Loucy (cell line): Measurements from ENCODE around the gene PIGU.

Source experiments
- H2AFZ ChIP-seq: fragments of 200-600 bp; sonication (generic); 2 replicates; pipeline ENCODE4 v1.6.0; 2016; ENCODE audit warnings: antibody characterized with exemption, mild to moderate bottlenecking, low read length, moderate library complexity
- H3F3A ChIP-seq: fragments of 200-600 bp; 2 replicates; pipeline ENCODE4 v1.6.0; 2016; ENCODE audit warnings: antibody characterized with exemption, low read depth, mild to moderate bottlenecking
- H3K27me3 ChIP-seq: fragments of 200-600 bp; sonication (generic); 2 replicates; pipeline ENCODE4 v1.6.1; 2014; ENCODE audit warnings: low read length, mild to moderate bottlenecking; ENCODE audit not compliant: insufficient read depth, poor library complexity, severe bottlenecking
- H3K36me3 ChIP-seq: fragments of 200-600 bp; sonication (generic); 2 replicates; pipeline ENCODE4 v1.6.1; 2016; ENCODE audit warnings: low read length; ENCODE audit not compliant: insufficient read depth
- H3K4me1 ChIP-seq: fragments of 200-600 bp; sonication (generic); 2 replicates; pipeline ENCODE4 v1.5.1; 2014; ENCODE audit warnings: low read length, mild to moderate bottlenecking; ENCODE audit not compliant: insufficient read depth, poor library complexity, severe bottlenecking
- H3K4me2 ChIP-seq: fragments of 200-600 bp; sonication (generic); 2 replicates; pipeline ENCODE4 v1.6.0; 2014; ENCODE audit warnings: antibody characterized with exemption, low read length, low read depth, mild to moderate bottlenecking; ENCODE audit not compliant: poor library complexity, severe bottlenecking
- H3K4me3 ChIP-seq: fragments of 200-600 bp; sonication (generic); 2 replicates; pipeline ENCODE4 v1.5.1; 2014; ENCODE audit warnings: low read length, mild to moderate bottlenecking, mixed read lengths; ENCODE audit not compliant: poor library complexity, severe bottlenecking
- H3K79me2 ChIP-seq: fragments of 200-600 bp; sonication (generic); 2 replicates; pipeline ENCODE4 v1.6.1; 2014; ENCODE audit warnings: low read length; ENCODE audit not compliant: insufficient read depth
- H3K9ac ChIP-seq: fragments of 200-600 bp; sonication (generic); 2 replicates; pipeline ENCODE4 v1.6.0; 2014; ENCODE audit warnings: mild to moderate bottlenecking, low read depth, low read length, moderate library complexity; ENCODE audit not compliant: poor library complexity, severe bottlenecking
- H3K9me2 ChIP-seq: fragments of 200-600 bp; sonication (generic); replicated peaks from 2 replicates; pipeline ENCODE4 v1.6.1; 2016; ENCODE audit warnings: low read depth, low read length, mixed read lengths
- H3K9me3 ChIP-seq: fragments of 200-600 bp; sonication (generic); 2 replicates; pipeline ENCODE4 v1.6.1; 2014; ENCODE audit warnings: mild to moderate bottlenecking, antibody characterized with exemption, low read length, low read depth; ENCODE audit not compliant: insufficient read depth
- H4K20me1 ChIP-seq: fragments of 200-600 bp; sonication (generic); 2 replicates; pipeline ENCODE4 v1.6.0; 2014; ENCODE audit warnings: antibody characterized with exemption, low read length, mild to moderate bottlenecking; ENCODE audit not compliant: insufficient read depth, poor library complexity, severe bottlenecking
- CTCF ChIP-seq: fragments of 200-600 bp; sonication (generic); conservative IDR thresholded peaks from 2 replicates; pipeline ENCODE4 v1.5.1; 2014; ENCODE audit warnings: mild to moderate bottlenecking, antibody characterized with exemption, low read length
- EZH2phosphoT487 ChIP-seq: fragments of 200-600 bp; IDR thresholded peaks from 2 replicates; pipeline ENCODE4 v1.6.1; 2018; ENCODE audit warnings: antibody characterized with exemption, mild to moderate bottlenecking, moderate library complexity, borderline replicate concordance

PIGU gene

GRCh38 chr20:34540596-34541263, 136.2 kb downstream of the PIGU start:
- Histone ChIP-seq H3K4me1 (no peaks in the 10 kb centered on the region), H4K20me1 (no peaks in the 10 kb centered on the region), H3K36me3 (peaks cover 53% of the 10 kb centered on the region; the same call in 1 of the 2 replicates), H3K9ac (no peak overlapping the region), H3K27me3 (no peaks in the 10 kb centered on the region), H3K9me3 (no peaks in the 10 kb centered on the region), H3F3A (no peaks in the 10 kb centered on the region), H2AFZ (no peak overlapping the region), H3K4me3 (no peak overlapping the region), H3K4me2 (no peak overlapping the region), H3K9me2 (no peaks in the 10 kb centered on the region), H3K79me2 (no peaks in the 10 kb centered on the region)
- TF ChIP-seq EZH2phosphoT487 (no peak), CTCF (no peak)

DNA sequence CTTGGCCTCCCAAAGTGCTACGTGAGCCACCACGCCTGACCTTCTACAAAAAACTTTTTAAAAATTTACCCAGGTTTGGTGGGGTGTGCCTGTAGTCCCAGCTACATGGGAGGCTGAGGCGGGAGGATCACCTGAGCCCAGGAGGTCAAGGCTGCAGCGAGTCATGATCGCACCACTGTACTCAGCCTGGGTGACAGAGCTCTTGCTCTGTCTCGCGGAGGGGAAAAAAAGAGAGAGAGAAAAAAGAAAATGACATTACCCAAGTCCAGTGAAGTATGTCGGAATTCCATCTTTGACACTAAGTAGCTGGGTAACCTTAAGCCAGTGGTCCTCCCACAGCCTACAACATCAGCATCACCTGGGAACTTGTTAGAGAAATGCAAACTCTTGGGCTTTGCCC, 137.1 kb downstream of the PIGU start:
- peaks cover 63% of the 10 kb centered on the region; the same call in 1 of the 2 replicates for H3K36me3 ChIP-seq
- no peak overlapping the region for H3K4me3 ChIP-seq
- H4K20me1 ChIP-seq, result no peaks in the 10 kb centered on the region

DNA sequence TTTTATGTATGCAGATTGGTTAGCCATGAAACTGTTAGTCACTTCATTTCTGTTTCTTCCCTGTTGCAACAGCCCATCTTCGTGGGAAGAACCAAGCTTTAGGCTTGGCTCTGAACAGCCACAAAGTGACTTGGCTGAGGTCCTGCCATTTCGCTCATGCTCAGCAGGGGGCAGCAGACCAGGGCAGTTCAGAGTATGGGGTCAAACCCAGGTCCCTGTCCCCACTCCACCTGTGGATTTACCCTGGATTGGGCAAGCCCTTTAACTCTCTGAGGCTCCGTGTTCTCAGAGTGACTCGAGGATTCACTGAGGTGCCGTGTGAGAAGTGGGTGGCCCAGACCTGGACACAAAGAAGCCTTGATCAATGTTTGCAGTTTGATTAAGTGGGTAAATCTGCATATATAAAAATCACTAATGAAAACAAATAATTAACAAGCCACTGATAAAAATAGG, 138.2 kb downstream of the PIGU start:
- peak; percentile 86 for TF ChIP-seq CTCF
- TF ChIP-seq EZH2phosphoT487, result no peak
- no peaks in the 10 kb centered on the region for H3K27me3 ChIP-seq
- H3F3A ChIP-seq, result no peaks in the 10 kb centered on the region

More for the DNA sequence above, 137.1 kb downstream of the PIGU start:
- Histone ChIP-seq H3K27me3 (no peaks in the 10 kb centered on the region), H3K9ac (no peak overlapping the region), H3K4me1 (no peaks in the 10 kb centered on the region), H3K9me3 (no peaks in the 10 kb centered on the region), H3K9me2 (no peaks in the 10 kb centered on the region), H2AFZ (no peak overlapping the region), H3F3A (no peaks in the 10 kb centered on the region), H3K79me2 (no peaks in the 10 kb centered on the region), H3K4me2 (no peak overlapping the region)
- no peak for TF ChIP-seq EZH2phosphoT487
- TF ChIP-seq CTCF, result no peak

More for the DNA sequence above, 138.2 kb downstream of the PIGU start:
- H3K36me3 ChIP-seq, result peaks cover 73% of the 10 kb centered on the region; the same call in 1 of the 2 replicates
- no peaks in the 10 kb centered on the region for H3K79me2 ChIP-seq
- no peak overlapping the region for H3K9ac ChIP-seq
- no peak overlapping the region for H3K4me3 ChIP-seq
- H3K9me3 ChIP-seq, result no peaks in the 10 kb centered on the region
- no peak overlapping the region for H3K4me2 ChIP-seq
- no peaks in the 10 kb centered on the region for H3K4me1 ChIP-seq
- H2AFZ ChIP-seq, result no peak overlapping the region
- H4K20me1 ChIP-seq, result no peaks in the 10 kb centered on the region
- H3K9me2 ChIP-seq, result no peaks in the 10 kb centered on the region
